GM10266 (cell line): ENCODE data around the gene PPA1.
"Not testable (repeated sequence)": the region's sequence is repeated elsewhere in the genome, so short reads cannot be mapped to it uniquely, and the experiment has no call there.

Source experiments
- DNase-seq: peaks from one replicate; pipeline ENCODE4 v3.0.0; 2012; ENCODE audit errors: extremely low spot score
- TF ChIP-seq, protein P1 (sequence below): IDR thresholded peaks from 2 replicates; pipeline ENCODE4 v1.5.1; 2012; ENCODE audit warnings: mild to moderate bottlenecking, low read depth; ENCODE audit not compliant: control insufficient read depth, insufficient read depth; ENCODE audit errors: missing control alignments

PPA1 gene

DNA sequence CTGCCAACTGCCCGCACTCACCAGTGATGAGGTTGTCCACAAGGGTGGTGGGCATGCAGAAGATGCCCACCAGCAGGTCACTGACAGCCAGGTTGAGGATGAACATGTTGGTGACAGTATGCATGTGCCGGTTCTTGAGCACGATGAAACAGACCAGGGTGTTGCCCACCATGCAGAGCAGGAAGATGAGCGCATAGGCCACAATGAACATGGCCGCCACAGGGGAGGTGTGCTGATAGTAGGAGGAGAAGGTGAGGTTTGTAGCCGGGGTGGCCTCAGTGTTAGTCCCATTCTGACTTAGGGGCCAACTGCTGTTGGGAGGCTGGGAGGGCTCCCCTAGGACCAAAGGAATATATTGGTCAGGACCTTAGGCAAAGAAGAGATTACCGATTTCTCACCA, 32.8 kb upstream of the PPA1 start:
- no peak for DNase-seq
- TF ChIP-seq, protein P1, sequence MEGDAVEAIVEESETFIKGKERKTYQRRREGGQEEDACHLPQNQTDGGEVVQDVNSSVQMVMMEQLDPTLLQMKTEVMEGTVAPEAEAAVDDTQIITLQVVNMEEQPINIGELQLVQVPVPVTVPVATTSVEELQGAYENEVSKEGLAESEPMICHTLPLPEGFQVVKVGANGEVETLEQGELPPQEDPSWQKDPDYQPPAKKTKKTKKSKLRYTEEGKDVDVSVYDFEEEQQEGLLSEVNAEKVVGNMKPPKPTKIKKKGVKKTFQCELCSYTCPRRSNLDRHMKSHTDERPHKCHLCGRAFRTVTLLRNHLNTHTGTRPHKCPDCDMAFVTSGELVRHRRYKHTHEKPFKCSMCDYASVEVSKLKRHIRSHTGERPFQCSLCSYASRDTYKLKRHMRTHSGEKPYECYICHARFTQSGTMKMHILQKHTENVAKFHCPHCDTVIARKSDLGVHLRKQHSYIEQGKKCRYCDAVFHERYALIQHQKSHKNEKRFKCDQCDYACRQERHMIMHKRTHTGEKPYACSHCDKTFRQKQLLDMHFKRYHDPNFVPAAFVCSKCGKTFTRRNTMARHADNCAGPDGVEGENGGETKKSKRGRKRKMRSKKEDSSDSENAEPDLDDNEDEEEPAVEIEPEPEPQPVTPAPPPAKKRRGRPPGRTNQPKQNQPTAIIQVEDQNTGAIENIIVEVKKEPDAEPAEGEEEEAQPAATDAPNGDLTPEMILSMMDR = no peak

DNA sequence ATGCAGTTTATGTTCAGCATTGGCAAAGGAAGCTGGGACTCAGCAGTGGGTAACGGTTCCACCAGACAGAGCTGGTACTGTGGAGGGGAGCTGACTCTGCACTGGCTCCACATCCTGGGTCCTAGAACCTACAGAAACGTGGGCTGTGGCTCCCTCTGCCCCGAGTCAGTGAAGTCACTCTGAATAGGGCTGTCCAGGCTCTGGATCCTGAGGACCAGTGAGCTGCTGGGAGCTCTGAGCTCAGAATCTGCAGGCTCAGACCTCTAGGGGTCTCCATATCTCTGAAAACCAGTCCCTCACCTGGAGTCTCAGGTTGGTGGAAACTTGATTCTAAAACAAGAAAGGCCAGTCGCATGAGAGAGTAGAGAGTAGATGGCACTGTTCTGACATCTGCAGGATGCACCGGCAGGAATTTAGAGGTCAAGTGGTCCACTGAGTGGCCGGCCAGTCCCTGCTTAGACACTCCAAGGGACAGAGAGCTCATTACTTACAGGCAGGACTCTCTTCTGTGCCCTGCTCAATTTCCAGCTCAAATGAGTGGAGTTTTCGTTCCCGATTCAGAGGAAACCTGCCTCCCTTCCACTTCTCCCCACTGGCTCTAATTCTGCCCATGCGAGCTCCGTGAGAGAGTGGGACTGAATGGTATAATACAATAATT, 31.9 kb upstream of the PPA1 start:
- DNase-seq = peak; percentile 62
- TF ChIP-seq, protein P1 = peak; percentile 48

DNA sequence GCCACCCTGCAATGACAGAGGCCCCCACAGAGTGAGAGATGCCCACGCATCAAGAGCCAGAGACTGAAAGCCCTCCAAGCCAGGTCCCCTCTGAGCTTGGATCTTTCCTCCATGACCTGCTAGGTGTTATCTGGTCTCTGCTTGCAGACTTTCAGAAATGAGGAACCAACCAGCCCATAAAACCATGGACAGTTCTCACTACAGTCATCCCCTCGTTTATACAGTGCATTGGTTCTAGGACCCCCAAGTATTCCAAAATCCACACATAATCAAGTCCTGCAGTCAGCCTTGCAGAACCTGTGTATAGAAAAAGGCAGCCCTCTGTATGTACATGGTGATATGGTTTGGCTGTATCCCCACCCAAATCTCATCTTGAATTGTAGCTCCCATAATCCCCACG, 27.5 kb upstream of the PPA1 start:
- no peak for DNase-seq
- TF ChIP-seq, protein P1 = no peak

DNA sequence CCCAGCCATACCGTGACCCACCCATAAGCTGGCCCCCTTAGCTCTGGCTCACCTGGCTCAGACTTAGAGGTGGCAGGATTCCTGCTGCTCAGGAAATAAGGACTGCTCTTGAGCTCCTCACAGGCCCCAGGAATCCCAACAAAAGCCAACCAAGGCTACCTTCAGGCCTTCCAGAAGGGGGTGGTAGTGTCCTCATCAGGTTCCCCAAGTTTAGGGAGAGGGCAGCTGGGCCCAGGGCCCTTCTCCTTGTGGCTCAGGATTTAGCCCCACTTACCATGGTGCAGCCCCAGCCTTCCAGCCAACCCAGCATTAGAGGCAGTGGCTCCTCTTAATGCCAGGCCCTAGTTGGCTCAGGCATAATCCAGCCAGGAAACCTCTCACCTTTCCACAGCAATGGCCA, 27.0 kb upstream of the PPA1 start:
- no peak for DNase-seq
- TF ChIP-seq, protein P1 = no peak

DNA sequence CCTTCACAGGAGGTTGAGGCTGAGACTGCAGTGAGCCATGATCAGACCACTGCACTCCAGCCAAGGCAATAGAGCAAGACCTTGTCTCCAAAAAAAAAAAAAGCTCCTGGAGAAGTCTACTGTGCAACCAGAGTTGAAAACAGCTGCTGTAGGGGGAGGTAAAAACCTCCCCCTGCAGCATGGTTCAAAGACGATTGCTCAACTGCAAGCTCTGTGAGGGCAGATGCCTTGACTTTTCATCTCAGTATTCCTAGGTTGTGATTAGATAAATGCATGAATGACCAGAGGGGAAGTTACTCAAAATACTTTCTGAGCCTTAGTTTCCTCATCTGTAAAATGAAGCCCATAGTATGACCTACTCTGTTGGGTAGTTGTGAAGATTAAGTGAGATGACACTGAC, 25.0 kb upstream of the PPA1 start:
- no peak for DNase-seq
- TF ChIP-seq, protein P1 = no peak

DNA sequence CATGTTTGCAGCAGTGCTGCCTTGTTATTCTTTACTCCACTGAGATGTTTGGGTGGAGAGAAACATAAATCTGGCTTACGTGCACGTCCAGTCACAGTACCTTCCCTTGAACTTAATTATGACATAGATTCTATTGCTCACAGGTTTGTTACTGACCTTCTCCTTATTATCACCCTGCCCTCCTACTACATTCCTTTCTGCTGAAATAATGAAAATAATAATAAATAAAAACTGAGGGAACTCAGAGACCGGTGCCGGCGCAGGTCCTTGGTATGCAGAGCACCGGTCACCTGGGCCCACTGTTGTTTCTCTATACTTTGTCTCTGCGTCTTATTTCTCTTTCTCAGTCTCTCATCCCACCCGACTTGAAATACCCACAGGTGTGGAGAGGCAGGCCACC, 24.6 kb upstream of the PPA1 start:
- not testable (repeated sequence) for DNase-seq

DNA sequence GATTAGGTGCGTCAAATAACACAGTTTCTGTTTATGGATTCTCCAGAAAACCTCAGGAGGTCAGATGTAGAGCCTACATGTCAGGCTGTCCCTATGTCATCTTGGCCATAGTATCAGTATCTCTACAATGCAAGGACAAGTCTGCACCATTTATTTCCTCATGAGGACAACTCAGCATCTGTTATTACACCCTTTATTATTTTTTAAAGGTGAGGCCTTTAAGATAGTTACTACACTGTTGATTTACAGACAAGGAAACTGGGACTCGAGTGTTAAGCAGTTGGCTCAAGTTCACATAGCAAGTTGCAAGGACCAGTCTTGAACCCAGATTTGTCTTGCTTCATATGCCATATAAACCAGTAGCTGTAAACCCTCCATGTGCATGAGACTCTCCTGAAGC, 23.2 kb upstream of the PPA1 start:
- DNase-seq = no peak
- TF ChIP-seq, protein P1 = no peak
